Testis (tissue), 3 donors: ENCODE measurements around the gene FAF1. TPM values are rescaled to one million over a fixed set of nuclear protein-coding genes. Genes with fewer than 3 reads are reported as not detected.
"Not testable (repeated sequence)": the region's sequence is repeated elsewhere in the genome, so short reads cannot be mapped to it uniquely, and the experiment has no call there.

ENCODE experiments used
- DNase-seq: peaks from one replicate; pipeline ENCODE4 v3.0.0-alpha.2; 2019
- H3K27ac ChIP-seq, 2 donors: fragments of 200-600 bp; sonication (generic); one replicate each; pipeline ENCODE4 v1.5.1; 2019
- H3K27me3 ChIP-seq: fragments of 200-600 bp; sonication (generic); one replicate; pipeline ENCODE4 v1.5.1; 2019
- H3K36me3 ChIP-seq: fragments of 200-600 bp; sonication (generic); one replicate; pipeline ENCODE4 v1.5.1; 2017; ENCODE audit warnings: low read depth; ENCODE audit errors: missing control alignments
- H3K4me1 ChIP-seq: fragments of 200-600 bp; sonication (generic); one replicate; pipeline ENCODE4 v1.5.1; 2019
- H3K4me3 ChIP-seq, 2 donors: fragments of 200-600 bp; sonication (generic); one replicate each; pipeline ENCODE4 v1.5.1; 2017 to 2019
- H3K9me3 ChIP-seq: fragments of 200-600 bp; sonication (generic); one replicate; pipeline ENCODE4 v1.5.1; 2017
- CTCF ChIP-seq, 3 experiments: fragments of 450-650 bp in 2 of 3; fragments of 200-600 bp in 1 of 3; sonication (generic) in 1 of 3; IDR thresholded peaks; one replicate each; pipeline ENCODE4 v1.5.1; 2016 to 2019; ENCODE audit warnings: antibody characterized with exemption in 3 of 3, mild to moderate bottlenecking in 2 of 3, moderate library complexity in 1 of 3
- POLR2A ChIP-seq: fragments of 450-650 bp; IDR thresholded peaks from one replicate; pipeline ENCODE4 v1.6.1; 2017; ENCODE audit warnings: antibody characterized with exemption, mild to moderate bottlenecking, moderate library complexity
- WGBS, 2 donors: methylation state at CpG; one replicate each; pipeline ENCODE4 v1.1.5; 2018; 5-methylcytosine and 5-hydroxymethylcytosine counted together
- intact Hi-C: fragments of 100-400 bp; cut with DNase I; formaldehyde crosslinking; loops from one replicate; pipeline ENCODE4 v1.15.1; 2023; ENCODE audit warnings: low total_unique reads
- polyA plus RNA-seq: library from polyadenylated mRNA; stranded (reverse); fragments of 350-450 nt; fragmentation: Illumina TruSeq; extraction: RNeasy Lipid Tissue Mini Kit (QIAGEN cat#74804); gene quantifications from one replicate; pipeline ENCODE4 v1.2.3, GENCODE V29; 2014; ENCODE audit warnings: low read depth, low replicate concordance; ENCODE audit not compliant: insufficient read depth
- total RNA-seq, 2 donors: library from RNA; depleted of rRNA; stranded (reverse); fragments of >200 nt; gene quantifications; one replicate each; pipeline ENCODE4 v1.2.3, GENCODE V29; 2016

FAF1 gene
- total and polyA plus RNA-seq, 3 donors from 2014 or later: 46.5 to 236 (median 61.6) TPM

DNA sequence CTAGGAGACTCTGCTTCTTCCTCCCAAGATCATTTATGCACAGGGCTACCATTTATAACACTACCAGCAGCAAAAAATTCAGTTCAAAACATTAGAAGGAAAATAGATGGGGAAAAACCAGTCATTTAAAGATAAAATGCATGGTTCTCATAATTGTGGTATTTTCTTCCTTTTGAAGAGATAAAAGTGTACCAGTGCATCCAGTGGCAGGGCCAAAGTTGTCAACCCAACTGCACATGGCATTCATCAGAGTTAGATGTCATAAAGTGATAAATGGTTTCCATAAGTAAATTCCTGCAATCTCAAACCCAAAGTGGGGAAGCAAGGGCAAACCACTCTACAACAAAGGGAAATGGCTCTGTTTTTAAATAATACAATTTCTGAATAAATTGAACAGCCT, 417.7 kb downstream of the FAF1 start:
- no peak for DNase-seq
- H3K4me3 ChIP-seq: no peak overlapping the region
- TF ChIP-seq CTCF (IDR thresholded peaks at IDR 0.05) (no peak), POLR2A (no peak)
- no peaks in the 10 kb centered on the region for H3K4me1 ChIP-seq
- intact Hi-C loops: no loop called here
- no peak overlapping the region for H3K27ac ChIP-seq
- no peaks in the 10 kb centered on the region for H3K9me3 ChIP-seq
- H3K27me3 ChIP-seq: no peaks in the 10 kb centered on the region
- H3K36me3 ChIP-seq: no peaks in the 10 kb centered on the region

- no peak overlapping the region for H3K27ac ChIP-seq
- no peak for TF ChIP-seq POLR2A
- no peak for TF ChIP-seq CTCF (IDR thresholded peaks at IDR 0.05)
- H3K4me3 ChIP-seq: no peak overlapping the region
- no peaks in the 10 kb centered on the region for H3K36me3 ChIP-seq
- H3K4me1 ChIP-seq: no peaks in the 10 kb centered on the region
- H3K27me3 ChIP-seq: no peaks in the 10 kb centered on the region
- no peak for DNase-seq
- H3K9me3 ChIP-seq: no peaks in the 10 kb centered on the region
- intact Hi-C loops: no loop called here
- WGBS, 2 donors: 78 to 86% methylated on average over 1 of the region's 1 CpG
These were observed 421.6 kb downstream of the FAF1 start for GRCh38 chr1:50538476-50538875.

- WGBS, 2 donors: 89 to 95% methylated on average over 1 of the region's 1 CpG
- no peak for DNase-seq
- no peak overlapping the region for H3K4me3 ChIP-seq
These were observed 428.5 kb downstream of the FAF1 start for GRCh38 chr1:50531601-50532000.

GRCh38 chr1:50531027-50531426, 429.0 kb downstream of the FAF1 start:
- no peaks in the 10 kb centered on the region for H3K4me1 ChIP-seq
- no peak overlapping the region for H3K4me3 ChIP-seq
- intact Hi-C loops: no loop called here
- no peak for TF ChIP-seq CTCF (IDR thresholded peaks at IDR 0.05)
- no peak for TF ChIP-seq POLR2A
- H3K36me3 ChIP-seq: no peaks in the 10 kb centered on the region
- WGBS, 2 donors: 70 to 80% methylated on average over 2 of the region's 2 CpGs
- no peaks in the 10 kb centered on the region for H3K27me3 ChIP-seq
- no peak for DNase-seq
- no peak overlapping the region for H3K27ac ChIP-seq
- H3K9me3 ChIP-seq: no peaks in the 10 kb centered on the region

More at GRCh38 chr1:50531601-50532000, 428.5 kb downstream of the FAF1 start:
- no peak overlapping the region for H3K27ac ChIP-seq
- TF ChIP-seq POLR2A: no peak
- TF ChIP-seq CTCF (IDR thresholded peaks at IDR 0.05): no peak
- intact Hi-C loops: no loop called here
- H3K9me3 ChIP-seq: no peaks in the 10 kb centered on the region
- H3K36me3 ChIP-seq: no peaks in the 10 kb centered on the region
- no peaks in the 10 kb centered on the region for H3K27me3 ChIP-seq
- no peaks in the 10 kb centered on the region for H3K4me1 ChIP-seq

DNA sequence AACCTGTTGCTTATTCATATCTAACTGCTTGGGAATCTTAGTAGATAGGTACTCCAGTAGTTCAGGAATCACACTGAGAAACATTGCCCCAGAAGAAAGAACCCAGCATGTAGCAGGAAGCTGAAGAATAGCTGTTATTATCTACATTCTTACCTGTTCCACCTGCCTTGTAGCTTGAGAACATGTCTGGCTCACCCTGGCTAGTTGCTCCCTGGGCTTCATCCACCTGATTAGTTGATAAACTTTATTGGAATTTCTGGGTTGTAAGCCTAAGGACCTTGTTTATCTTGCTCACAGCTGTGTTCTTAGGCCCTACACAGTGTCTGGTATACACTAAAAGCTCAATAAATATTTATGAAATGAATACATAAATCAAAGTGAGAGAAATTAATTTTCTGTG, 430.6 kb downstream of the FAF1 start:
- H3K9me3 ChIP-seq: no peaks in the 10 kb centered on the region
- no peaks in the 10 kb centered on the region for H3K36me3 ChIP-seq
- H3K27me3 ChIP-seq: no peaks in the 10 kb centered on the region
- H3K4me1 ChIP-seq: no peaks in the 10 kb centered on the region
- intact Hi-C loops: no loop called here
- TF ChIP-seq POLR2A (no peak), CTCF (IDR thresholded peaks at IDR 0.05) (no peak)
- no peak overlapping the region for H3K4me3 ChIP-seq
- H3K27ac ChIP-seq: no peak overlapping the region
- DNase-seq: no peak

GRCh38 chr1:50527987-50528320, 432.1 kb downstream of the FAF1 start:
- H3K36me3 ChIP-seq, DNase-seq, H3K27ac ChIP-seq, H3K27me3 ChIP-seq, H3K4me3 ChIP-seq, H3K9me3 ChIP-seq, H3K4me1 ChIP-seq, intact Hi-C loops: not testable (repeated sequence)
- 91 to 94% methylated on average over 3 of the region's 3 CpGs for WGBS, 2 donors
